Measurements from ENCODE around the gene MT1F.
"Not testable (repeated sequence)": the region's sequence is repeated elsewhere in the genome, so short reads cannot be mapped to it uniquely, and the experiment has no call there.

Gene MT1F

DNA sequence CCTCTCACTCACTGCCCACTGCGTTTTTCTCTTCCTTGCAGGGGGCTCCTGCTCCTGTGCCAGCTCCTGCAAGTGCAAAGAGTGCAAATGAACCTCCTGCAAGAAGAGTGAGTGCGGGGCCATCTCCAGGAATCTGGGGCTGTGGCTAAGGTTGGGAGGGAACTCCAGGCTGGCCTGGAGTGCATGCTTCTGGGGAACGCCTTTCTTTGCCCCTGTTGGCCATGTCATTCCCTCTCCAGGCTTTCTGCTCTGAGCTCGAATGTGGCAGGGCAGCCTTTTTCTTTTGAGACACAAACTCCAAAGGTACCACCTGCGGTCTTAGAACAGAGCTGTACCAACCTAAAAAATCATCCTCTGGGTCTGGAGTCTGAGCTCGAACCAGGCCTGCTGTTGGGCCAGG, 39.6 kb upstream of the MT1F start:
- TF ChIP-seq, protein P1, sequence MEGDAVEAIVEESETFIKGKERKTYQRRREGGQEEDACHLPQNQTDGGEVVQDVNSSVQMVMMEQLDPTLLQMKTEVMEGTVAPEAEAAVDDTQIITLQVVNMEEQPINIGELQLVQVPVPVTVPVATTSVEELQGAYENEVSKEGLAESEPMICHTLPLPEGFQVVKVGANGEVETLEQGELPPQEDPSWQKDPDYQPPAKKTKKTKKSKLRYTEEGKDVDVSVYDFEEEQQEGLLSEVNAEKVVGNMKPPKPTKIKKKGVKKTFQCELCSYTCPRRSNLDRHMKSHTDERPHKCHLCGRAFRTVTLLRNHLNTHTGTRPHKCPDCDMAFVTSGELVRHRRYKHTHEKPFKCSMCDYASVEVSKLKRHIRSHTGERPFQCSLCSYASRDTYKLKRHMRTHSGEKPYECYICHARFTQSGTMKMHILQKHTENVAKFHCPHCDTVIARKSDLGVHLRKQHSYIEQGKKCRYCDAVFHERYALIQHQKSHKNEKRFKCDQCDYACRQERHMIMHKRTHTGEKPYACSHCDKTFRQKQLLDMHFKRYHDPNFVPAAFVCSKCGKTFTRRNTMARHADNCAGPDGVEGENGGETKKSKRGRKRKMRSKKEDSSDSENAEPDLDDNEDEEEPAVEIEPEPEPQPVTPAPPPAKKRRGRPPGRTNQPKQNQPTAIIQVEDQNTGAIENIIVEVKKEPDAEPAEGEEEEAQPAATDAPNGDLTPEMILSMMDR (conservative IDR thresholded peaks at IDR 0.05; ENCODE audit: control insufficient read depth, insufficient read depth, low read depth, low read length) = no peak
- H3K4me3 ChIP-seq (ENCODE audit: control insufficient read depth, low read depth, low read length) = peak overlapping the region; percentile 49
- no peak for DNase-seq (ENCODE audit: low read depth)

DNA sequence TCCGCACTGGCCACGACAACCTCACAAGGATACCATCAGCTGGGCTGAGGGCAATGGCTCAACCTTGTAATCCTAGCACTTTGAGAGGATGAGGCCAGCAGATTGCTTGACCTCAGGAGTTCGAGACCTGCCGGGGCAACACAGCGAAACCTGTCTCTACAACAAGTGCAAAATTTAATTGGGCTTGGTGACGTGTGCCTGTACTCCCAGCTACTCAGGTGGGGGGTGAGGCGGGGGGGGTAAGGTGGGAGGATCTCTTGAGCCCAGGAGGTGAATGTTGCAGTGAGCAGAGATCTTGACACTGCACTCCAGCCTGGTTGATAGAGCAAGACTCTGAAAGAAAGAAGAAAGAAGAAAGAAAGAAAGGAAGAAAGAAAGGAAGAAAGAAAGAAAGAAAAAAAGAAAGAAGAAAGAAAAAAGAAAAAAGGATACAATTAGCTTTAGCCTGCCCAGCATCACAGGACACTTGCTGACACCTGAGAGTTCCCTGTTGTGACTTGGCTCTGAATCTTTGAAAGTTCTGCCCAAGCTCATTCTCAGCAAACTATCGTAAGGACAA, 37.3 kb upstream of the MT1F start:
- no peak overlapping the region for H3K4me3 ChIP-seq (ENCODE audit: control insufficient read depth, low read depth, low read length)
- DNase-seq (ENCODE audit: low read depth) = no peak
- TF ChIP-seq, protein P1 (conservative IDR thresholded peaks at IDR 0.05; ENCODE audit: control insufficient read depth, insufficient read depth, low read depth, low read length) = no peak

DNA sequence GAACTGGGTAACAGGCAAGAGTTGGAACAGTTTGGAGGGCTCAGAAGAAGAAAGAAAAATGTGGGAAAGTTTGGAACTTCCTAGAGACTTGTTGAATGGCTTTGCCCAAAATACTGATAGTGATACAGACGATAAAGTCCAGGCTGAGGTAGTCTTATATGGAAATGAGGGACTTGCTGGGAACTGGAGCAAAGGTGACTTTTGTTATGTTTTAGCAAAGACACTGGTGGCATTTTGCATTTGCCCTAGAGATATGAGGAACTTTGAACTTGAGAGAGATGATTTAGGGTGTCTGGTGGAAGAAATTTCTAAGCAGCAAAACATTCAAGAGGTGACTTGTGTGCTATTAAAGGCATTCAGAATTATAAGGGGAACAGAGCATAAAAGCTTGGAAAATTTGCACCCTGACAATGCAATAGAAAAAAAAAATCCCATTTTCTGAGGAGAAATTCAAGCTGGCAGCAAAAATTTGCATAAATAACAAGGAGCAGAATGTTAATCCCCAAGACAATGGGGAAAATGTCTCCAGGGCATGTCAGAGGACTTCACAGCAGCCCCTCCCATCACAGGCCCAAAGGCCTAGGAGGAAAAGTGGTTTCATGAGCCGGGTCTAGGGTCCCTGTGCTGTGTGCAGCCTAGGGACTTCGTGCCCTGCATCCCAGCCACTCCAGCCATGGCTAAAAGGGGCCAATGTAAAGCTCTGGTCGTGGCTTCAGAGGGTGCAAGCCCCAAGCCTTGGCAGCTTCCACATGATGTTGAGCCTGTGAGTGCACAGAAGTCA, 35.9 kb upstream of the MT1F start:
- not testable (repeated sequence) for DNase-seq (ENCODE audit: low read depth); H3K4me3 ChIP-seq (ENCODE audit: control insufficient read depth, low read depth, low read length)

DNA sequence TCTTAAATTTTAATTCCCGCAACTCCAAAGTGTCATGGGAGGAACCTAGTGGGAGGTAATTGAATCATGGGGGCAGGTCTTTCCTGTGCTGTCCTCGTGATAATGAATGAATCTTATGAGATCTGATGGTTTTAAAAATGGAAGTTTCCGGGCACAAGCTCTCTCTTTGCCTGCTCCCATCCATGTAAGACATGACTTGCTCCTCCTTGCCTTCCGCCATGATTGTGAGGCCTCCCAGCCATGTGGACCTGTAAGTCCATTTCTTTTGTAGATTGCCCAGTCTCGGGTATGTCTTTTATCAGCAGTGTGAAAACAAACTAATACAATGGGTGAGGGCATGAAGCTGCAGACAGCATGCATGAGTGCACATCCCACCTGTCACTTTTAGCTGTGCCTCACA, 34.6 kb upstream of the MT1F start:
- not testable (repeated sequence) for H3K4me3 ChIP-seq (ENCODE audit: control insufficient read depth, low read depth, low read length); DNase-seq (ENCODE audit: low read depth)

DNA sequence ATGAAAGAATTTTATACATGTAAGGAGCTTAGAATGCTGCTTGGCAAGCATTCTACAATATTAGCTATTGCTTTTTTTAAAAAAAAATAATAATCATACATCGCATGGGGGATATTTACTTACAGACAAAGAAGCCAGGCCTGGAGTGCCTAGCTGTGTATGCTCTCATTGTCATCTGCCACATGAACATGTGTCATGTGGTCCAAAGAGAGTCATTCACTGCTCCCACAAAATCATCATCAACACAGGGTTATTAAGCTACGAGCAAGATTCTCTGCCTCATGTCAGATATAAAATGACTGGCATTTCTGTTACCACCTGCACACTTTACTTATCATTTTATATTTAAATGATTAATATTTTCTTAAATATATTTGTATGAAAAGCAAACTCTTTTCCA, 34.1 kb upstream of the MT1F start:
- no peak overlapping the region for H3K4me3 ChIP-seq (ENCODE audit: control insufficient read depth, low read depth, low read length)
- DNase-seq (ENCODE audit: low read depth) = no peak
- TF ChIP-seq, protein P1 (conservative IDR thresholded peaks at IDR 0.05; ENCODE audit: control insufficient read depth, insufficient read depth, low read depth, low read length) = no peak

DNA sequence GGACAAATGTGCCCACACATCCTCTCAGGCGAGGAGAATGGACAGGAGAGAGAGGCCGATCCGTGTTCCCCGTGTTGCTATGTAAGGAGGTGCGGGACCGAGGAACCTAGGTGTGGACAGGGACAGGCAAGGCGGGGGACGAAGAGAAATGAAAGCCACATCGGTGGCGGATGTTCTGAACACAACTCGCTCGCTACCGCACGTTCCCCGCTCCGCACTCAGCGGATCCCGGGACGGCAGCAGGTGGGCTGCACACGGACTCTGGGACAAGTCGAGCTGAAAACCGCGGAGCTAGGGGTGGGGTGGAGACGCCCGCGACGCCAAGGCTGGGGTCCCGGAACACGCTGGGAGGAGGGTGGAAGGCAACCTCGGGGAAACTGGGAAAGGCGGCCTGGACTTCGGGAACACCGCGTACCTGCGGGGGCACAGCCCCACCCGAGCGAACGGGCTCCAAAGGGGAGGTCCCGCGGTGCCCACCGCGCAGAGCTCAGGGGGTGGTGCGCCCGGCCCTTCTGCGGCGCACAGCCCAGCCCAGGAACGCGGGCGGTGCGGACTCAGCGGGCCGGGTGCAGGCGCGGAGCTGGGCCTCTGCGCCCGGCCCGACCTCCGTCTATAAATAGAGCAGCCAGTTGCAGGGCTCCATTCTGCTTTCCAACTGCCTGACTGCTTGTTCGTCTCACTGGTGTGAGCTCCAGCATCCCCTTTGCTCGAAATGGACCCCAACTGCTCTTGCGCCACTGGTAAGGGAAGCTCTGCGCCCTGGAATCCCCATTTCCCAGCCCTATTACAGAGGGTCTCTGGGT, 32.4 kb upstream of the MT1F start, which contains the start of gene MT1E:
TSS of gene MT1E (plus strand) at position 642 of the 803 bp plus-strand sequence. CDS start at position 713, 71 bp downstream.
- peak; percentile 73 for DNase-seq (ENCODE audit: low read depth)
- peak within 1 kb of the TSS; percentile 77 for H3K4me3 ChIP-seq (ENCODE audit: control insufficient read depth, low read depth, low read length)
- TF ChIP-seq, protein P1 (conservative IDR thresholded peaks at IDR 0.05; ENCODE audit: control insufficient read depth, insufficient read depth, low read depth, low read length) = no peak

DNA sequence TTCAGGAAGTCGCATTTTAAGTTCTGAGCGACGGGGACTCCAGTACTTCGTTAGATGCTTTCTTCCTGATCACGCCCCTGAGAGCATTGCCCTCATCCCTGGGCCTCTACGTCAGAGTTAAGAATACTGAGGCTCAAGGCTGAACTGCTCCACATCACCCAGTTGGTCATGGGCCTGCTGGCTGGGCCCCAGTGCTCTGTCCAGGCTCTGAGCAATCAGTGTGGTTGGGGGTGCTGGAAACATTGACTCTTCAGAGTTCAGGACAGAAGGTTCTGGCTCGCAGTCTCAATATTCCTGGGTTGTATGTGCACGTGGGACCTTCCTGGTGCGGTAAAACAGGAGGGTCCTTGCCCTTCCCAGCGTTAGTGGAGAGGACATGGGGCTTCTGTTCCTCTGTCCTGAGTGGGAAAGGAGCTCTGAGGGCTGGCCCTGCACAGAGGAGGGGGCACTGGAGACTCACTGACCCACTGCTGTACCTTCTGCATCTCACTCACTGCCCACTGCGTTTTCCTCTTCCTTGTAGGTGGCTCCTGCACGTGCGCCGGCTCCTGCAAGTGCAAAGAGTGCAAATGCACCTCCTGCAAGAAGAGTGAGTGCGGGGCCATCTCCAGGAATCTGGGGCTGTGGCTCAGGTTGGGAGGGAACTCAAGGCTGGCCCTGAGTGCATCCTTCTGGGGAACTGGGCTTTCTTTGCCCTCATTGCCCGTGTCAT, 31.7 kb upstream of the MT1F start:
- peak overlapping the region; percentile 77 for H3K4me3 ChIP-seq (ENCODE audit: control insufficient read depth, low read depth, low read length)
- TF ChIP-seq, protein P1 (conservative IDR thresholded peaks at IDR 0.05; ENCODE audit: control insufficient read depth, insufficient read depth, low read depth, low read length) = no peak
- DNase-seq (ENCODE audit: low read depth) = peak; percentile 95
